Keratinocyte (primary cell): ENCODE results near the gene ZNG1A. TPM values are rescaled to one million over a fixed set of nuclear protein-coding genes. Genes with fewer than 3 reads are reported as not detected.

Experiments used
- DNase-seq: peaks from one replicate; pipeline ENCODE4 v3.0.0-alpha.2; 2011; ENCODE audit warnings: low read depth, missing footprints, low spot score
- FAIRE-seq: peaks from 2 replicates; lab custom pipeline; 2011; peaks lifted over from hg19 to GRCh38; lab: Jason Lieb, UNC
- H2AFZ ChIP-seq: 2 replicates; pipeline ENCODE4 v1.6.0; 2012; ENCODE audit warnings: low read length, control low read depth, inconsistent platforms; ENCODE audit not compliant: control insufficient read depth
- H3K27ac ChIP-seq: 2 replicates; pipeline ENCODE4 v1.5.1; 2011; ENCODE audit warnings: low read length; ENCODE audit not compliant: control insufficient read depth, insufficient read depth
- H3K27me3 ChIP-seq: 3 replicates; pipeline ENCODE4 v1.6.0; 2011; ENCODE audit warnings: low read length; ENCODE audit not compliant: control insufficient read depth, insufficient read depth; ENCODE audit errors: extremely low read depth
- H3K36me3 ChIP-seq, 2 experiments: 2 replicates in 1 of 2; 3 replicates in 1 of 2; pipeline ENCODE4 v1.5.1; 2011; ENCODE audit warnings: low read length in 2 of 2, mild to moderate bottlenecking in 1 of 2; ENCODE audit not compliant: control insufficient read depth in 2 of 2, insufficient read depth in 2 of 2; ENCODE audit errors: extremely low read depth in 1 of 2
- H3K4me1 ChIP-seq: 3 replicates; pipeline ENCODE4 v1.5.1; 2011; ENCODE audit warnings: low read length; ENCODE audit not compliant: control insufficient read depth, insufficient read depth; ENCODE audit errors: extremely low read depth
- H3K4me2 ChIP-seq: 3 replicates; pipeline ENCODE4 v1.6.0; 2011; ENCODE audit warnings: low read depth, low read length; ENCODE audit not compliant: control insufficient read depth, insufficient read depth; ENCODE audit errors: extremely low read depth
- H3K4me3 ChIP-seq, 3 experiments: fragments of 200-600 bp in 1 of 3; sonication (generic) in 1 of 3; 2 replicates in 2 of 3; 3 replicates in 1 of 3; pipeline ENCODE4 v1.5.1; 2011 to 2016; ENCODE audit warnings: low read length in 3 of 3, mild to moderate bottlenecking in 3 of 3, control low read depth in 2 of 3, inconsistent platforms in 1 of 3, low read depth in 1 of 3, mixed read lengths in 1 of 3, mixed run types in 1 of 3, moderate library complexity in 1 of 3; ENCODE audit not compliant: control insufficient read depth in 2 of 3, insufficient read depth in 2 of 3; ENCODE audit errors: extremely low read depth in 1 of 3
- H3K79me2 ChIP-seq: 2 replicates; pipeline ENCODE4 v1.6.0; 2012; ENCODE audit warnings: low read length; ENCODE audit not compliant: control insufficient read depth, insufficient read depth
- H3K9ac ChIP-seq: 3 replicates; pipeline ENCODE4 v1.6.0; 2011; ENCODE audit warnings: low read length; ENCODE audit not compliant: control insufficient read depth, insufficient read depth; ENCODE audit errors: extremely low read depth
- H3K9me1 ChIP-seq: 3 replicates; pipeline ENCODE4 v1.6.0; 2011; ENCODE audit warnings: low read length; ENCODE audit not compliant: control insufficient read depth, insufficient read depth; ENCODE audit errors: extremely low read depth
- H3K9me3 ChIP-seq: 2 replicates; pipeline ENCODE4 v1.5.1; 2012; ENCODE audit warnings: low read depth, low read length; ENCODE audit not compliant: control insufficient read depth
- H4K20me1 ChIP-seq: 3 replicates; pipeline ENCODE4 v1.6.0; 2011; ENCODE audit warnings: low read length; ENCODE audit not compliant: control insufficient read depth, insufficient read depth; ENCODE audit errors: extremely low read depth
- CTCF ChIP-seq, 3 experiments: IDR thresholded peaks in 1 of 3; conservative IDR thresholded peaks in 1 of 3; optimal IDR thresholded peaks in 1 of 3; 2 replicates in 2 of 3; 3 replicates in 1 of 3; pipeline versions ENCODE3 to v1.5.1; 2011; ENCODE audit warnings: low read length in 3 of 3, mild to moderate bottlenecking in 3 of 3, moderate library complexity in 2 of 3, control low read depth in 1 of 3, inconsistent platforms in 1 of 3; ENCODE audit not compliant: insufficient read depth in 2 of 3; ENCODE audit errors: extremely low read depth in 1 of 3
- EZH2 ChIP-seq: IDR thresholded peaks from one replicate; pipeline ENCODE4 v1.6.1; 2012; ENCODE audit warnings: inconsistent platforms, mild to moderate bottlenecking, low read length, moderate library complexity
- dilution Hi-C: fragments of 300-500 bp; cut with MboI; formaldehyde crosslinking; loops from one replicate; pipeline ENCODE4 v1.7.0; 2020; ENCODE audit warnings: low sequenced_read_pairs; ENCODE audit not compliant: extremely low pct_ligation_motif_present
- polyA plus RNA-seq, 5 experiments: library from polyadenylated mRNA; depleted of rRNA in 3 of 5; stranded (reverse) in 3 of 5; stranded (forward) in 1 of 5; unstranded in 1 of 5; fragments of >200 nt; gene quantifications; 1 replicate in 1 of 5; 2 replicates in 3 of 5; 3 replicates in 1 of 5; pipeline versions ENCODE4 v1.2.1 to v1.2.3, GENCODE V29; 2011 to 2012; ENCODE audit warnings: missing spikeins in 2 of 5, low read depth in 1 of 5, low replicate concordance in 1 of 5

The ZNG1A gene
- polyA plus RNA-seq, 1 donor (not counting 4 experiments of a cell fraction or from before 2014, with no cell fraction given) = 50.0 TPM

- Histone ChIP-seq H3K4me1 (peaks cover 3% of the 10 kb centered on the region), H3K9me3 (no peaks in the 10 kb centered on the region), H3K9me1 (no peaks in the 10 kb centered on the region), H3K9ac (no peak overlapping the region), H3K4me3 (no peak overlapping the region), H3K27me3 (no peaks in the 10 kb centered on the region), H2AFZ (no peak overlapping the region), H3K4me2 (no peak overlapping the region), H3K27ac (no peak overlapping the region), H3K36me3 (no peaks in the 10 kb centered on the region), H4K20me1 (no peaks in the 10 kb centered on the region), H3K79me2 (no peaks in the 10 kb centered on the region)
- TF ChIP-seq CTCF (optimal IDR thresholded peaks at IDR 0.05 in 1 of 3, IDR thresholded peaks at IDR 0.05 in 1 of 3, conservative IDR thresholded peaks at IDR 0.05 in 1 of 3; ENCODE audit: extremely low read depth in 1 of 3, insufficient read depth in 2 of 3, low read length in 3 of 3) (no peak), EZH2 (no peak)
- dilution Hi-C loops = no loop called here
- FAIRE-seq (no peak), DNase-seq (no peak)
Measured at GRCh38 chr9:211036-211435, 32.2 kb upstream of the ZNG1A start.

- dilution Hi-C loops = no loop called here
- no peak overlapping the region for H3K27ac ChIP-seq
- no peaks in the 10 kb centered on the region for H3K4me1 ChIP-seq
- no peak for TF ChIP-seq EZH2
- TF ChIP-seq CTCF (optimal IDR thresholded peaks at IDR 0.05 in 1 of 3, IDR thresholded peaks at IDR 0.05 in 1 of 3, conservative IDR thresholded peaks at IDR 0.05 in 1 of 3; ENCODE audit: extremely low read depth in 1 of 3, insufficient read depth in 2 of 3, low read length in 3 of 3) = no peak
- no peaks in the 10 kb centered on the region for H3K9me3 ChIP-seq
- no peak overlapping the region for H3K9ac ChIP-seq
- FAIRE-seq (no peak), DNase-seq (no peak)
- H3K36me3 ChIP-seq = no peaks in the 10 kb centered on the region
- H4K20me1 ChIP-seq = no peaks in the 10 kb centered on the region
- H2AFZ ChIP-seq = no peak overlapping the region
- H3K4me2 ChIP-seq = no peak overlapping the region
- H3K4me3 ChIP-seq = no peak overlapping the region
- H3K9me1 ChIP-seq = no peaks in the 10 kb centered on the region
- no peaks in the 10 kb centered on the region for H3K79me2 ChIP-seq
- no peaks in the 10 kb centered on the region for H3K27me3 ChIP-seq
Measured at GRCh38 chr9:209143-209758, 30.4 kb upstream of the ZNG1A start.
